Psoas muscle (tissue), 8 donors: Measurements from ENCODE around the gene CDC42EP3. TPM values are rescaled to one million over a fixed set of nuclear protein-coding genes. Genes with fewer than 3 reads are reported as not detected.

Experiments
- ATAC-seq, 4 donors: fragments of 200-7000 bp; cut with Tn5 transposase; one replicate each; pipeline ENCODE4 v1.9.1; 2020; ENCODE audit warnings: moderate library complexity in 3 of 4, mild to moderate bottlenecking in 2 of 4
- DNase-seq, 2 donors: peaks; one replicate each; pipeline ENCODE4 v3.0.0-alpha.2; 2020
- H3K27ac ChIP-seq: fragments of 200-600 bp; one replicate; pipeline ENCODE4 v1.8.0; 2022
- H3K27me3 ChIP-seq, 3 donors: fragments of 200-600 bp in 1 of 3; one replicate each; pipeline versions ENCODE4 v1.6.1 to v1.8.0; 2013 to 2022; ENCODE audit warnings: low read length in 2 of 3, mild to moderate bottlenecking in 2 of 3, moderate library complexity in 1 of 3; ENCODE audit not compliant: insufficient read depth in 3 of 3
- H3K36me3 ChIP-seq, 2 donors: fragments of 200-600 bp in 1 of 2; one replicate each; pipeline versions ENCODE4 v1.6.1 to v1.8.0; 2013 to 2022; ENCODE audit warnings: low read depth in 1 of 2, mild to moderate bottlenecking in 1 of 2, moderate library complexity in 1 of 2; ENCODE audit not compliant: insufficient read depth in 1 of 2
- H3K4me1 ChIP-seq: fragments of 200-600 bp; one replicate; pipeline ENCODE4 v1.8.0; 2022
- H3K4me3 ChIP-seq: fragments of 200-600 bp; one replicate; pipeline ENCODE4 v1.8.0; 2022; ENCODE audit warnings: mild to moderate bottlenecking
- H3K9me3 ChIP-seq: fragments of 200-600 bp; one replicate; pipeline ENCODE4 v1.8.0; 2022
- CTCF ChIP-seq: fragments of 200-600 bp; IDR thresholded peaks from one replicate; pipeline ENCODE4 v1.8.0; 2022; ENCODE audit warnings: antibody characterized with exemption
- WGBS, 3 donors: extraction: QIAGEN DNeasy Blood & Tissue Kit; methylation state at CpG; one replicate each; pipeline versions ENCODE4 v1.1.6 to v1.1.7; 2013; 5-methylcytosine and 5-hydroxymethylcytosine counted together
- intact Hi-C, 2 donors: fragments of 100-400 bp; cut with DNase I; formaldehyde crosslinking; loops; one replicate each; pipeline versions ENCODE4 v1.11.0 to v1.14.2; 2022
- long read RNA-seq, 2 donors: library from polyadenylated mRNA; unstranded; transcript quantifications; one replicate each; pipeline ENCODE4 v2.0.0, GENCODE V29; 2021
- polyA plus RNA-seq, 3 donors: library from polyadenylated mRNA; stranded (reverse); fragments of 200-250 nt; gene quantifications; one replicate each; pipeline ENCODE4 v1.2.3, GENCODE V29; 2013
- total RNA-seq, 4 donors: library from RNA; stranded (reverse); fragmentation: NEBNext Ultra II Directional in 2 of 4; extraction: Animal tissue kit (Norgen Biotek cat#: 25700) in 2 of 4; gene quantifications; one replicate each; pipeline versions ENCODE4 v1.2.1 to v1.2.4, GENCODE V29; 2021 to 2023
- donor health status: healthy with polysubstance abuse.
- donor health status: DM: no; HTN: no; CAD: no; lungs with moderate emphysema.
- donor health status: Bipolar disorder and iron deficiency.
- donor health status: healthy.
- donor health status: DM: yes; HTN: yes; CAD: no.
- donor health status: DM: no; HTN: no; CAD: no.
- donor health status: DM: no; HTN: no; CAD: no.
- donor health status: DM: yes; HTN: yes; CAD: no.

The CDC42EP3 gene
- total RNA-seq (100 to 1,000 TPM in 1 of 4 donors, 10 to 100 TPM in 3; 50.9 to 174 (median 68.6) TPM), polyA plus RNA-seq (10 to 100 TPM in 2 of 3 donors, 1 to 10 TPM in 1; 8.8 to 47.8 (median 32.5) TPM)
- long read RNA-seq, donor 1, full-length matches to known transcripts: 70 of 105 reads
- long read RNA-seq, donor 1, partial matches to known transcripts: 0 of 105 reads
- long read RNA-seq, donor 1, other reads (novel, unspliced or antisense): 35 of 105 reads
- long read RNA-seq, donor 2, full-length matches to known transcripts: 57 of 88 reads
- long read RNA-seq, donor 2, partial matches to known transcripts: 0 of 88 reads
- long read RNA-seq, donor 2, other reads (novel, unspliced or antisense): 31 of 88 reads

DNA sequence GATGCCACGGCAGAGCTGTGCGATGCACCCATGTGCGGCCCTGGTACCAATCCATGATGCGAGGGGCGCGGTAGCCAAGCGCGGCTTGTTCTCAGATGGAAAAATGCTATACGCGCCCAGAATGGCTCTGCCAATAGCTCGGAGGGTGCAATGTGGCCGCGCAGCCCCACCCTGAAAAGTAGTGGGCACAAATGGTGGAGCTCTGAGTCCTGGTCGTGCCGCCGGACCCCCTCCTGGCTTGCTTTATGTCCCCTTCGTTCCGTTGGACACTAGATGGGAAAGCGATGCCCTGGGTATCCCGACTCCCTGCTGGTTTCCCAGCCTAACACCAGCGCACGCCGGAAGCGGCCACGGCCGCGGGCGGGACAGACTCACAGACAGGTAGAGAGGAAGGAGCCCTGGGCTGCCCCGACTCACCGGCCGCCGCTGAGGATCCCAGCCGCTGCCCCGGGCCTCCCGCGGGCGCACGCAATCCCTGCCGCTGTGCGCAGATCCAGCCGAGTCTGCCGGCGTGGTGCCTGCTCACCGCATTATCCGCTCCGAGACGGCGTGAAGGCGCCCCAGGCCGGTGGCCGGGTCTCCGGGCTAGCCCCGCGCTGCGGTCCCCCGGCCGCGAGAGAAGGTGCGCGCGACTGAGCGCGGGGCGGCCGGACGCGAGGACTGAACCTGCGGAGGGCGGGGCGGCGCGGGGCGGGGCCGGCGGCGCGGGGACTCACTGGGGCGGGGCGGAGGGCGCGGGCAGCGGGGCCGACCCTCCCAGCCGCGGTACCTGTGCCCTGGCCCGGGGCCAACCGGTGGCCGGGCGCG is at the start of gene CDC42EP3:
Gene CDC42EP3 (minus strand): TSS at position 634 of the 807 bp plus-strand sequence. CDS start 25,055 bp downstream, outside the sequence.
- peak; percentile 73 to 83 for DNase-seq
- no peaks in the 10 kb centered on the region for H3K27me3 ChIP-seq
- peak; percentile 75 to 78 (median 75) for ATAC-seq
- peaks cover 0 to 30% of the 10 kb centered on the region in 2 donors for H3K36me3 ChIP-seq
- peak within 1 kb of the TSS; percentile 100 for H3K27ac ChIP-seq
- H3K9me3 ChIP-seq: no peaks in the 10 kb centered on the region
- 0 to 1% (median 1%) methylated on average over 38 to 90 of the region's 90 CpGs for WGBS, 3 donors
- H3K4me1 ChIP-seq: peaks cover 33% of the 10 kb centered on the region
- intact Hi-C loops: loop anchor here (2.0 to 5.0 kb wide), 5 partner anchors 16 to 259 kb away; no protein-coding TSS in a partner anchor
- H3K4me3 ChIP-seq: peak within 1 kb of the TSS; percentile 98
- no peak for TF ChIP-seq CTCF

- 65 to 80% (median 68%) methylated on average over 2 of the region's 2 CpGs for WGBS, 3 donors
- intact Hi-C loops: no loop called here
- Histone ChIP-seq H3K27ac (no peak overlapping the region), H3K9me3 (no peaks in the 10 kb centered on the region), H3K36me3 (no peaks in the 10 kb centered on the region), H3K4me3 (no peak overlapping the region), H3K4me1 (no peaks in the 10 kb centered on the region), H3K27me3 (no peaks in the 10 kb centered on the region)
- ATAC-seq (no peak), DNase-seq (no peak)
- TF ChIP-seq CTCF: no peak
Measured at GRCh38 chr2:37721201-37721560, 49.7 kb upstream of the CDC42EP3 start.

DNA sequence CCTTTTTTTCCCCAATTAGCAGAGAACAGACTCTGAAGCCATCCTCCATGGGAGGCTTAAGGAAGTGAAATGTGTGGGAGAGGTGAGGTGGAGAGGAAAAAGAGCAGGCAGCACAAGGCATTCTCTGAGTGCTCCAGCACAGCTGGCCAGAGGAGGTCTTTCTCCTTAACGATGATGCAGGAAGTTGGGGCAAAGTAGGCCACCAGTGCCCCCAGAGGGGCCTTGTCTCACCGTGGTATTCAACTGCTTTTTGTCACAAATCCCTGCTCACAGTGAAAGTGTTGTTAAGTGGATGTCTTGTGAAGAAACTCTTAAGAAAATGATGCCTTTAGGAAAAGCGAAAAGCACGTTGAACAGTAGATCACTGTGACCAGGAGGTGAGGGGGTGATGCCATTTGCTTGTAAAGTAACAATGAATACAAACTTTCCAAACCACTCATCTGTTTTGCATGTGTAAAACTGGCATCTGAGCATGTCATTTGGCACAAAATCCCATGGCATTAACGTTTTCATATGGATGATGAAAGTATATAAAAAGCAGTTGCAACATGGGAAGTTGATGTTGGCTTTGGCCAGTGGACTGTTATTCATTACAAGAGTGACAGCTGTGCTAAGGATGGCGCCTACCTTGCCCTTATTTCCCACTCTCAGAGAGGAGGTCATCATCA is 49.2 kb upstream of the CDC42EP3 start:
- H3K36me3 ChIP-seq: no peaks in the 10 kb centered on the region
- 46 to 57% (median 51%) methylated on average over 6 of the region's 6 CpGs for WGBS, 3 donors
- intact Hi-C loops: no loop called here
- no peak overlapping the region for H3K4me3 ChIP-seq
- H3K27me3 ChIP-seq: no peaks in the 10 kb centered on the region
- DNase-seq (no peak), ATAC-seq (no peak)
- no peaks in the 10 kb centered on the region for H3K4me1 ChIP-seq
- no peaks in the 10 kb centered on the region for H3K9me3 ChIP-seq
- no peak for TF ChIP-seq CTCF
- H3K27ac ChIP-seq: no peak overlapping the region

DNA sequence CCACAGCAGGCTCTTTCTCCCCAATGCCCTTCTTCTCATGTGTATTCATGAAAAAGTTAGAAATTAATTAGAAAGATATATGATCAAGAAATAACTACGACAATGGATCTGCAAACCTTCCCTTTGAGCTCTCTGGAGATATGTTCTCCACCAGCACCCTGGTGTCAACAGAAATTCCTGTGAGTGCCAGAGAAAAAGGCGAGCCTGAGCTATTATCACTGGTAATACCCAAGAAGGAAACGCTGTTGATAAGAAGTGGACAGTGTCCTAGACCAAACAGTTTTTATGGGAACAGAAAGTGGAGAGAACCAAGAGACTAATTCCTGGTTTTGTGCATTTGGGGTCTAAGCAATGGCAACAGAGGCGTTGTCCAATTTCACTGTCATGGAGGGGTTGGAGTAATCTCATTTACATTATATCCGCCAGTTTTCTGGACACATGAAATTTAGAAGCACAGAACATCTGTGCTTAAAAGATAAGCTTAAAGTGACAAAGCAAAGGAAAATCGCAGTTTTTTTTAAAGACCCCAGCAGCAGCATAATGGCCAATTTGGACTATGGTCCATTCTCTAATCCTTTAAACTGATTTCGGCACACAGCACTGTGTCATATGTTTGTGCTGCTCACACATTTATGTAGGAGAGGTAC is 47.2 kb upstream of the CDC42EP3 start:
- intact Hi-C loops: no loop called here
- TF ChIP-seq CTCF: no peak
- no peaks in the 10 kb centered on the region for H3K27me3 ChIP-seq
- no peak overlapping the region for H3K27ac ChIP-seq
- ATAC-seq (no peak), DNase-seq (no peak)
- WGBS, 3 donors: 92 to 94% (median 92%) methylated on average over 7 of the region's 7 CpGs
- no peak overlapping the region for H3K4me3 ChIP-seq
- H3K4me1 ChIP-seq: no peaks in the 10 kb centered on the region
- H3K36me3 ChIP-seq: no peaks in the 10 kb centered on the region
- peaks cover 11% of the 10 kb centered on the region for H3K9me3 ChIP-seq
